Inflammatory macrophage (primary cell): ENCODE measurements around the gene OR9A4.

Experiments used
- DNase-seq, 2 donors: peaks; one replicate each; pipeline ENCODE4 v3.0.0-alpha.2; 2020 to 2022

OR9A4 gene

DNA sequence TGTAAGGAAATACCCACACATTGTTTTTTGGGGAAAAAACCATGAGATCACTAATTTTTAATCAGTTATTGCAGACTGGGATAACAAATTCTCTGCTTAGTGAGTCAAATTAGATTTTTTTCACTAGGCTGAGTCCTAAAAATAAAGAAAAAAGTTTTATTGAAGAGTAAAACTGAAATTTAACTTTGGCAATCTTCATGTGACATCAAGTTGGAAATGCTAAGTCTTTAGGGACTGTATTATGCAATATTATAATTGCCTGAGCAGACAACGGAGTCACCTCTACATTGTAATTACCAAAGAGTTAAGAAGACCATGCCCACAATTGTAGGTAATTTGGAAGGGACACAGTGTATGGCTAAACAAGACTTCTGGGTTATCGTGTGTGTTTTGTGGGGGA lies 32.8 kb downstream of the OR9A4 start:
- no peak for DNase-seq

DNA sequence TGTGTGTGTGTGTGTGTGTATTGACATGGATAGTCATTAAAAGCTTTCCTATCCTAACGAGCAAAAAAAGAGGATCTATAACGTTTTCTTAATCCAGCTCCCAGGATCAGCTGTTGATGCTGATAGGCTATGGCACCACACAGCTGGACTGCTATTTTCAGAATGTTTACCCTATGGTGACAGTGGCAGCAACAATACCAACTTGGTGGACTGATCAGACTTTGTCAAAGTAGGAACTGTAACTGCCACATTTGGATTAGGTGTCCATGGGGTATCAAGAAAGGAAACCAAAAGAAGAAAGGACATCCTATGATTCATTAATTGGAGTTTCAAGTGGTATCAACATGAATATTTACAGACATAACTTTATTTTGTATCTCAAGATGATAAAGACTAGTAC lies 33.3 kb downstream of the OR9A4 start:
- DNase-seq: peak; percentile 37 to 48

DNA sequence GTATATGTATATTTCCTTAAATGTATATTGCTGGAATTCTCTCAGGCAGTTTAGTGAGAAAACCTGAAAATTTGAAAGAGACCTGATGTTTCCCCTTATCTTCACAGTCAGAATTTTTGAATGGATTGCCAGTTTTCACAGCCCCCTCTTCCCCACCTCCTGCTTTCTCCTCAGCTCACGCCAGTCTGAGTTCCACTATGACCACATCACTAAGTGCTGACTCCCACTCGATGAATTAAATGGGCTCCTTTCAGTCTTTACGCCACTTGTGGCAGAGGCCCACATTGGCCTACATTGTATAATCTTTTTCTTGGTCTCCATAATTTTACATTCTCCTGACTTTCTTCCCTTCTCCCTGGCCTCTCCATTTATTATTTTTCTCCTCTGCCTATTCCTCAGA lies 33.7 kb downstream of the OR9A4 start:
- peak in 1 of 2 donors; percentile 51 for DNase-seq

DNA sequence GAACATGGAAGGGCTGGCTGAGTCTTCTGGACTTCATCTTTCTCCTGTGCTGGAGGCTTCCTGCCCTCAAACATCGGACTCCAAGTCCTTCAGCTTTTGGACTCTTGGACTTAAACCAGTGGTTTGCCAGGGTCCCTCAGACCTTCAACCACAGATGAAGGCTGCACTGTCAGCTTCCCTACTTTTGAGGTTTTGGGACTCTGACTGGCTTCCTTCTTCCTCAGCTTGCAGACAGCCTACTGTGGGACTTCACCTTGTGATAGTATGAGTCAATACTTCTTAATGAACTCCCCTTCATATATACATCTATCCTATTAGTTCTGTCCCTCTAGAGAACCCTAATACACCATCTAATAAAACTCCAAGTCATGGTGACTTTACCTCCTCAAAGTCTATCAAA lies 34.6 kb downstream of the OR9A4 start:
- DNase-seq: peak; percentile 78 to 79

DNA sequence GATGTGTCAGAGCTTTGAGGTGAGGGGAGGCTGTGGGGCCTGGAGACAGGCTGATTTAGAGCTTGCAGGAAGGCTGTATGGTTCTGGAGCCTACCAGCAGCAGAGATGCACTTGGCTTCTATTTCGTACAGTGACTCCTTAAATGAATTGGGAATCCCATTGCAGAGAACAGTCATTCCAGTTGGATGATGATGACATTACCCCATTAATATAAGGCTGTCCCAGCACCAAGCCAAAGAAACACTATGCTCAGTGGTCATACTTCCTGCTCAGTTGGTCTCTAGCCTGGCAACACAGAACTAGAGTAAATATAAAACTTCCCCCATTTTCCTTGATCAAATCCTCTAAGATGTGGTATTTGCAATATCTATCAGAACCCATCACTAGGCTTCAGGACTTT lies 36.3 kb downstream of the OR9A4 start:
- DNase-seq: peak in 1 of 2 donors; percentile 30

DNA sequence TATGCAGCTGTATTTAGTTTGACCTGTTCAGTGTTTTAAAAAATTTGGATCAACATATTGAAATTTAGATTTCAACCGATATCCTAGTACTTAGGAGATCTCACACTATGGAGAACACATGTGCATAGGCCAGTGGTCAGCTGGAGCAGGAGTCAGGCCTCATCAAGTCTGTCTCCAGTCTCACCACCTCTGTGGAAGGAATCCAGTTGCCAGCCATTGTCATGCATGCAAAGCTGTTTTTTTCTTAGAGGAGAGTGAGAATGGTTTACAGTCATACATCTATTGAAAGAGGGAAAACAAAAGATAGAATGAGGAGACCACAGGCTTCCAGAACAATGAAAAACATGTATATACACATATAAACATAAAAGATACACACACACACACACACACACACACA lies 38.1 kb downstream of the OR9A4 start:
- no peak for DNase-seq

DNA sequence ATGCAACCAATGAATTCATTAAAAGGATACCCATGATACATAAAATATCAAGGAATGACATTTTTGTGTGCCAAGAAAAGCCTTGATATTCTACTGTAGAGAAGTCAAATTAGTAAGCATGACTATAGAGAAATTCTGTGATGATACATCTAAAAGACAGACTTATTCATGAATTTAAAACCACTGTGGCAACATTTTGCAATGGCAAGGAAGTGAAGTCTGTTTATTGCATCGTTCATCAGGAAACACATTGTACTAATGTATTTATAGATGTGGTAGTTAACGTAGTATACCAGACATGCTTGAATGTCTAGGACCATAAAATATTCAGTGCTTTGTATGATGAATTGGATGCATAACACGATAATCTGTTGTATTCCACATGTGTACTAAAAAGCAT lies 39.9 kb downstream of the OR9A4 start:
- DNase-seq: peak; percentile 67 to 92

DNA sequence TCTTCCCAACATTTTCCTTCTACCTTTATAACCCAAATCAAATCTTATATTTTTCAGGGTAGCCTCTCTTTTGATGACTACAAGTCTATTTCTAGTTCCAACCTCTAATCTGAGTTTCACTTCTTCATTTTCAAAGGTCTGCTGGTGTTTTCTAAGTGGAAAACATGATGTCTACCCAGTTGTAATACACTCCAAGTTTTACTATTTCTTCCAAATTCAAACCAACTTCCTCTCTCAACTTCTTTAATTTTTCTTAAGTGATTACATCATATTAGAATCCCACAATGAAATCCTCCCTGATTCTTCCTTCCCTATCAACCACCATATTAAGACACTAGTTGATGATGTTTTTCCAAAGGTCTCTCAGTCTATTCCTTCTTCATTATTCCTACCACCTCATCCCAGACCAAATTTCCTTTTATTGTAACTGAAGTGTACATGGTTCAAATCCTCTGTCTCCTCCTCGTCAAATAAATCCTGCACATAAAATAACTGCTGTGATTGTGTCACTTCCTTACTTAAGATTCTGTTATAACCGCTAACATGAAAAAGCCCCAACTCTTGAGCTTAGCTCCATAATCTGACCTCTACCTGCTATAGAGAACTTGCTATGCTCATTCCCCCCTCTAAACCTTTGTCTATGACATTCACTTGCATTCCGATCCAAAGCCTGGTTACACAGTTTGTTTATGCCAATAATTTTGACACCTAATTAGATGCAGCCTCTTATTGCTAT lies 44.7 kb downstream of the OR9A4 start:
- peak; percentile 76 to 97 for DNase-seq
